CD4-positive, alpha-beta T cell treated with Interleukin-17A for 1 hour (primary cell): ENCODE measurements around the gene FGF14.
"Not testable (repeated sequence)": the region's sequence is repeated elsewhere in the genome, so short reads cannot be mapped to it uniquely, and the experiment has no call there.

ENCODE experiments used
- DNase-seq: peaks from one replicate; pipeline ENCODE4 v3.0.0-alpha.2; 2020

FGF14 gene

GRCh38 chr13:101915331-101915730 lies 486.5 kb downstream of the FGF14 start:
- DNase-seq: no peak

GRCh38 chr13:101911752-101912151 lies 490.1 kb downstream of the FGF14 start:
- no peak for DNase-seq

GRCh38 chr13:101903890-101904289 lies 498.0 kb downstream of the FGF14 start:
- no peak for DNase-seq

DNA sequence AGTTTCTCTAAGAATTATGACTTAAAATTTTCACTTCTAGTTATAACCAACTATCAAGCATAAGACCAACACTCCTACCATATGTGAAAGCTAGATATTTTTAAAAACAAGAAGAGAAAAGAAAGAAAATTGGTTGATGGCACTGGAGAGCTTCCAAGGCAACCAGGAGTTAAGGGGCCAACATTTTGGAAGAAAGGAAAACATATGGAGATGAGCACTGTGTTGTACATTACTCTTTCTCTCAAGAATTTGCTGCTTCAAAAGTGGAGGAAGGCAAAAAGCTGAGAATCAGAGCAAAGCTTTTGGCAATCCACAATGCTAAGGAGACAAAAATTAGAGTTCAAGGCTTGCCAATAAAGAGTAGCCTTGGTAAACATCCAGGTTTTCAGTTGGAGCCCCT lies 503.2 kb downstream of the FGF14 start:
- no peak for DNase-seq

GRCh38 chr13:101896541-101896940 lies 505.3 kb downstream of the FGF14 start:
- DNase-seq: no peak

GRCh38 chr13:101893021-101893420 lies 508.8 kb downstream of the FGF14 start:
- no peak for DNase-seq

- DNase-seq: no peak
Observed at GRCh38 chr13:101892296-101892695, 509.6 kb downstream of the FGF14 start.

- no peak for DNase-seq
Observed at GRCh38 chr13:101881593-101881992, 520.3 kb downstream of the FGF14 start.

- DNase-seq: no peak
Observed at GRCh38 chr13:101880581-101880980, 521.3 kb downstream of the FGF14 start.

- no peak for DNase-seq
Observed at GRCh38 chr13:101876951-101877350, 524.9 kb downstream of the FGF14 start.

DNA sequence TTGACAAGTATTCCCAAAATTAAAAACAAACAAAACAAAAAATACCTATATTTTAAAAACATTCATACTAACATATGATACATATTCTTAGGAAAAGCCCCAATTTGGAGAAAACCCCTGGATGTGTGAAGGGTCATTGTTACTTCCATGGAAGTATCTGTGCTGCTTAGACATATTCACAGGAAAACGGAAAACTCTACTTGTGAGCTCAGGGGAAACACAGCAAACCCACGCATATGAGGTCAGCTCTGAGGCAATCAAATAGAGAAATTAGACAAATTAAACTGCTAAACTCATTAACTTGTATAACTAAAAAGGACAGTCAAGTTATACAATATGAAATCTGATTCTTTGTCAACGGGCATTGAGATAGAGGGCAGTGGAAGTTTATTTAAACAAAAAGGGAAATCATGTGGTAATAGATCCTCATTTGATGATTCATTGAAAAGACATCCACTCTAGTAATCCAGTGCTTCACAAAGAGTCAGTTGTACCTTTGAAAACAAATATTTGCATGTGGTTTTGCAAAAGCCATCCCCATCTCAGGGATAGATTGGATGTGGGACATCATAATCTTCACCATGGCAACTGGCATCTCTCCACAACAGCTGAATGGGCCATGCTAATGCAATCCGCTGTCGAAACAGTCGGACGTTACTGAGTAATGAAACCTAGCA lies 526.0 kb downstream of the FGF14 start:
- no peak for DNase-seq

GRCh38 chr13:101875091-101875490 lies 526.8 kb downstream of the FGF14 start:
- no peak for DNase-seq

DNA sequence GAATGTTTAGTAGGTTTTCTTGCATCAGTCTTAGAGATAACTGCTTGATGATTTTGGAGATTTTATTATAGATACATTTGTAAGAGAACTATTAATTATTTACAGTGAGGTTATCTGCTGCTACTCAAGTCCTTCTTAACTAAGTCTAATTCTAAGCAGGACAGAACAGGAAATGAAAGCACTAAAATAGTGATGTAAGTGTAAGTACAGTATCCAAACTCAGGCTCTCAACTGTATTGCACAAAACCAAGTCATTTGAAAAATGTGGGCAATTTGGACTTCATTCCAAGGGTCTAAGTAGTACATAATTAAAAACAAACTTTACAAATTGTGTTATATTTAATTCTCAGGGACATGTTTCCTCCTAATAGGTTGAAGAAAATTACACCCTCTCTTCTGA lies 532.3 kb downstream of the FGF14 start:
- no peak for DNase-seq

DNA sequence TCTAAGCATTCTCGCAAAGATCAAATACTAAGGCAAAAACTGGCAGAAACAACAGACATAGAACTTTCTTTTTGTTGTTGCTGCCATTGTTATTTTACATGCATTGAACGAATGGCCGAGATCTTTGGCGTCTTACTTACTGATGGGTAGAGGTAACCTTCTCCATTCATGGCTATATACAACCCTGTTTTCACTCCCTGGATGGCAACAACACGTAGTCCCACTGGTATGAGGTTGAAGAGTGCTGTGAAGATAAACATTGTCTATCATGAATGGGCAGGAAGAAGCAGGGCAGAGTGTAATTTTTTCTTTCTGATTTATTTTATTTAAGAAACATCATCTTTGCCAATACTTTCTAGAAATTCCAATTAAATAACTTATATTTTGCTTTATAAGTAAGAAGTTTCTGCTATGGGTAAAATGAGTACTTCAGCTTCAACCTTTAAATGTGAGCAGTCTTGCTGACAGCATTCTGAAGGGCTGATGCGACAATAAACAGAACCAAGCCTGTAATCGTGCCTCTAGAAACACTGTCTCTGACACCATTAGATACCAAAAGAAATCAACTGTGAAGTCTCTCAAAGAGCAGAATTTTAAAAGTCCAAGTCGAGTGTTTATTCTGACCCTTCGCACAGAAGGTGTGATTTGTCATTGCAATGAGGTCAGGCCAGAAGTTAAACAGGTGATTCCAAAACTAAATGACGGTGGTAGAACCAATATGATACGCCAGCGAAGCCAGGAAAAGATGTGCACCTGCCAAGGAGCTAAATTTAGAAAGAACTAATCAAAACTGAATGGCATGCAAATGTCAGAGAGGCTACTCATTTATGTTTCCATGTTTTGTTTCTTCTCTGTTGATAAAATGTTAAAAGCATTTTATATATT lies 533.0 kb downstream of the FGF14 start:
- no peak for DNase-seq

GRCh38 chr13:101866889-101867581 lies 534.8 kb downstream of the FGF14 start:
- DNase-seq: no peak

DNA sequence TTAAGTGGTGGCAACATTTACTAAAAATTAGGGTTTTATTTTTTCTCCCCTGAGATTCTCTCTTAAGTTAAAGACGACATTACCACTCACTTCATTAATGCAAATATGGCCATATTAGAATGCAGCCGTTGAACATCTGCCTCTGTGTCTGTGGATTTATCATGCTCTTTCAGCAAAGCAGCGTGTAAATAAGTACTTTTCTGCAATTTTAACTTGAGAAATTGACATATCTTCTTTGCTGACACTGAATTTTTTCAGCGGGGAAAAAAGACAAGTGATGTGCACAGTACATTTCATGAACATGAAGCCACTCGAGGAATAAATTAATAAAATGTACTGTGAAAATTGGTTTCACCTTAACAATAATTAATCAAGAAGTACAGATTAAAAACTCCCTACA lies 543.0 kb downstream of the FGF14 start:
- no peak for DNase-seq

- no peak for DNase-seq
Observed at GRCh38 chr13:101846701-101847100, 555.1 kb downstream of the FGF14 start.

DNA sequence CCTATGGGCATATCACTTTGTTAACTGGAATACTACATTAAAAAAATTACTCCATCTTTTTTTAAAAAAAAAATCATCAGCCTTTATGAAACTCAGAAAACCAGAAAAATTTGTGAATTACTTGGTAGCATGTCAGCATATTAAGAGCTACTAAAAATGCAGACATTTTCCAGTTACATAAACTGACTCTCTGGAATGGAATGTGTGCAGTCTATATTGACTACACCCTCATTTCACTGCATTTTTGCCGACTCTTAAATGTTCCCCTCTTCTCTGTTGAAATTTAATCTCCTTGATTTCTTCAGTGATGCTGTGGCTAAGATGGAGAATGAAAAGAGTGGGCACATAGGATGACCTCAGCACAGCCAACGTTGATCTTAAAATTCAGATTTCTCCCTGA lies 555.6 kb downstream of the FGF14 start:
- DNase-seq: no peak

GRCh38 chr13:101845245-101846020 lies 556.4 kb downstream of the FGF14 start:
- no peak for DNase-seq

- no peak for DNase-seq
Observed at GRCh38 chr13:101841698-101842097, 560.1 kb downstream of the FGF14 start.

GRCh38 chr13:101838323-101838722 lies 563.5 kb downstream of the FGF14 start:
- DNase-seq: no peak

DNA sequence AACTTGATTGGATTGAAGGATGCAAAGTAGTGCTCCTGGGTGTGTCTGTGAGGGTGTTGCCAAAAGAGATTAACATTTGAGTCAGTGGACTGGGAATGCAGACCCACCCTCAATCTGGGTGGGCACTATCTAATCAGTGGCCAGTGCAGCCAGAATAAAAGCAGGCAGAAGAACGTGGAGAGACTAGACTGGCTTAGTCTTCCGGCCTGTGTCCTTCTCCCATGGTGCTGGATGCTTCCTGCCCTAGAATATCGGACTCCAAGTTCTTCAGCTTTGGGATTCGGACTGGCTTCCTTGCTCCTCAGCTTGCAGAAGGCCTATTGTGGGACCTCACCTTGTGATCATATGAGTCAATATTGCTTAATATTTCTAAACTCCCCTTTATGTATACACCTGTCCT lies 564.1 kb downstream of the FGF14 start:
- DNase-seq: not testable (repeated sequence)

DNA sequence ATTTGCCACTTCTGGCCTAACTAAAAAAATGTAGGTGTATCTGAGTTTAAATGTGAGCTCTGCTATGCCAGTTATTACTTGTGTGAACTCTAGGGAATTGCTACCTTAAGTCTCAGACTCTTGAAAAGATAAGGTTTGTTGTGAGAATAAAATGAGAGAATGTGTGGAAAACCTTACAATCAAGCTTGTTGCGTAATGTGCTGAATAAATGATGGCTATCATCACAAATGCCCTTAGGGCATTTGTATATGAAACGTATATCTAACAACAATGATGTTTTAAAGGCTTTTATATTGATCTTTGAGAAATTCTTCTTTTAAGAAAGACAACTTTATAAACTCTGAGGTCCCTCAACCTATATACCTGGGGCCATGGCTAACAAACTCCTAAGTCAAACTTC lies 564.6 kb downstream of the FGF14 start:
- no peak for DNase-seq
